Lower lobe of right lung (tissue), 2 donors: Measurements from ENCODE around the gene FAM222B. TPM values are rescaled to one million over a fixed set of nuclear protein-coding genes. Genes with fewer than 3 reads are reported as not detected.
"Not testable (repeated sequence)": the region's sequence is repeated elsewhere in the genome, so short reads cannot be mapped to it uniquely, and the experiment has no call there.

ENCODE experiments used
- ATAC-seq, 2 donors: fragments of 200-7000 bp; cut with Tn5 transposase; one replicate each; pipeline ENCODE4 v1.9.1; 2020 to 2022; ENCODE audit warnings: mild to moderate bottlenecking in 2 of 2, moderate library complexity in 2 of 2
- DNase-seq: peaks from one replicate; pipeline ENCODE4 v3.0.0-alpha.2; 2020
- H3K27ac ChIP-seq: fragments of 200-600 bp; one replicate; pipeline ENCODE4 v1.8.0; 2022
- H3K27me3 ChIP-seq: fragments of 200-600 bp; one replicate; pipeline ENCODE4 v1.8.0; 2022; ENCODE audit warnings: low read depth
- H3K36me3 ChIP-seq: fragments of 200-600 bp; one replicate; pipeline ENCODE4 v1.8.0; 2022; ENCODE audit warnings: mild to moderate bottlenecking
- H3K4me1 ChIP-seq: fragments of 200-600 bp; one replicate; pipeline ENCODE4 v1.8.0; 2022
- H3K4me3 ChIP-seq: fragments of 200-600 bp; one replicate; pipeline ENCODE4 v1.8.0; 2022; ENCODE audit warnings: mild to moderate bottlenecking
- H3K9me3 ChIP-seq: fragments of 200-600 bp; one replicate; pipeline ENCODE4 v1.8.0; 2022
- intact Hi-C: fragments of 100-400 bp; cut with DNase I; formaldehyde crosslinking; loops from one replicate; pipeline ENCODE4 v1.11.0; 2022
- total RNA-seq: library from RNA; stranded (reverse); fragmentation: NEBNext Ultra II Directional; extraction: Animal tissue kit (Norgen Biotek cat#: 25700); gene quantifications from one replicate; pipeline ENCODE4 v1.2.1, GENCODE V29; 2021
- TF ChIP-seq, protein P1 (sequence below): fragments of 200-600 bp; IDR thresholded peaks from one replicate; pipeline ENCODE4 v1.8.0; 2022; ENCODE audit warnings: antibody characterized with exemption, mild to moderate bottlenecking
- donor health status: DM: no; HTN: yes; CAD: no; lungs with severe emphysema.

FAM222B gene
- total RNA-seq, 1 donor from 2014 or later: 21.7 TPM

DNA sequence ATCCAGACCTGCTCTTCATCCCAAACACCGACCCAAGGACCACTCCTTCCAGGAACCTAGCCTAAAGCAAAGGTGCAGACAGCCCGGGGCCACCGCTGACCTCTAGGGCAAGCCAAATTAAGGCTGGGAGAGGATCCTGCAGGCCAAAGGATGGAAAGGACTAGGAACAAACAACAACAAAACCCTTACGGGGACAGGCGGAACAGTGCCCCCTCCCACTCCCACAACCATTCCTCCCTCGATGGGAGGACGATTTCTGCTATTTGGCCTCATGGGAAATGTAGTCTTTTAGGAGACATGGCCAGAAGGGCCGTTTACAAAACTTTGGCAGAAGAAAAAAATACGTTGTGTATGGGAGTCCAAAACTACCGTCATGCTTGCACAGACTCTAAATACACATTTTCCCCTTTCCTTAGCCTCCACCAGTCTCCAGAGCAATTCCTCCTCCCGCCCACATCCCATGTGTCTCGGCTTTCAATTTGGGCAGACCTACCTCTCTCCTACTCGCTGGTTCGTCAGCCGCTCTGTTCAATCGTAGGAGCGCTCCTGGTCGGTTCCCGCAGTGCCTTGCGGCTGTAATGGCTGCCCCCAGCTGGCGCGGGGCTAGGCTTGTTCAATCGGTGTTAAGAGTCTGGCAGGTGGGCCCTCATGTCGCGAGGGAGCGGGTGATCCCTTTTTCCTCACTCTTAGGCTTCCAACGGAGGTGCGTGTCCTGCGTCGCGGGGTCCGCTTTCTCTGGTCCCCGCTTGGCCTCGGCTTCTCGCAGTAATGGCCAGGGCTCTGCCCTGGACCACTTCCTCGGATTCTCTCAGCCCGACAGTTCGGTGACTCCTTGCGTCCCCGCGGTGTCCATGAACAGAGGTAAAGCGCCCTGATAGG lies 12.1 kb upstream of the FAM222B start, which contains the start of gene ERAL1:
ERAL1 (plus strand) TSS at position 560 of the 879 bp plus-strand sequence; CDS start at position 579, 19 bp downstream.
- ATAC-seq: peak; percentile 98 to 100
- peaks cover 36% of the 10 kb centered on the region for H3K36me3 ChIP-seq
- peaks cover 16% of the 10 kb centered on the region for H3K4me1 ChIP-seq
- intact Hi-C loops: no loop called here
- no peaks in the 10 kb centered on the region for H3K9me3 ChIP-seq
- peak within 1 kb of the TSS; percentile 77 for H3K27ac ChIP-seq
- peak; percentile 91 for DNase-seq
- TF ChIP-seq, protein P1, sequence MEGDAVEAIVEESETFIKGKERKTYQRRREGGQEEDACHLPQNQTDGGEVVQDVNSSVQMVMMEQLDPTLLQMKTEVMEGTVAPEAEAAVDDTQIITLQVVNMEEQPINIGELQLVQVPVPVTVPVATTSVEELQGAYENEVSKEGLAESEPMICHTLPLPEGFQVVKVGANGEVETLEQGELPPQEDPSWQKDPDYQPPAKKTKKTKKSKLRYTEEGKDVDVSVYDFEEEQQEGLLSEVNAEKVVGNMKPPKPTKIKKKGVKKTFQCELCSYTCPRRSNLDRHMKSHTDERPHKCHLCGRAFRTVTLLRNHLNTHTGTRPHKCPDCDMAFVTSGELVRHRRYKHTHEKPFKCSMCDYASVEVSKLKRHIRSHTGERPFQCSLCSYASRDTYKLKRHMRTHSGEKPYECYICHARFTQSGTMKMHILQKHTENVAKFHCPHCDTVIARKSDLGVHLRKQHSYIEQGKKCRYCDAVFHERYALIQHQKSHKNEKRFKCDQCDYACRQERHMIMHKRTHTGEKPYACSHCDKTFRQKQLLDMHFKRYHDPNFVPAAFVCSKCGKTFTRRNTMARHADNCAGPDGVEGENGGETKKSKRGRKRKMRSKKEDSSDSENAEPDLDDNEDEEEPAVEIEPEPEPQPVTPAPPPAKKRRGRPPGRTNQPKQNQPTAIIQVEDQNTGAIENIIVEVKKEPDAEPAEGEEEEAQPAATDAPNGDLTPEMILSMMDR: peak; percentile 10
- no peaks in the 10 kb centered on the region for H3K27me3 ChIP-seq
- H3K4me3 ChIP-seq: peak within 1 kb of the TSS; percentile 71

DNA sequence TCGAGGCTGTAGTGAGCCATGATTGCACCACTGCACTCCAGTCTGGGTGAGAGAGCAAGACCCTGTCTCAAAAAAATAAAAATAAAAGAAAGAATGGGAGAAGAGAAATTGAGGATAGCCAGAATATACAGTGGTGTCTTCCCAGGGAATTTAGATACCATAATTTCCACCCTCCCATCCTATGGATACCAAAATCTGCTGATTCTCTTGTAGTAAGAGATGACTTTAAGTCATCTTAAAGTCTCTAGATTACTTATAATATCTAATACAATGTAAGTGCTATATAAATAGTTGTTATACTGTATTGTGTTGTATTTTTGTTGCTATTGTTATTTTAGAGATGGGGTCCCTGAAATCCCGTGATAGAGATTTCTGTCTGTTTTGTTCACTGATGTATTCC lies 10.7 kb upstream of the FAM222B start:
- Histone ChIP-seq H3K27me3 (no peaks in the 10 kb centered on the region), H3K4me3 (no peak overlapping the region), H3K4me1 (peaks cover 16% of the 10 kb centered on the region), H3K9me3 (no peaks in the 10 kb centered on the region), H3K36me3 (peaks cover 22% of the 10 kb centered on the region), H3K27ac (no peak overlapping the region)
- TF ChIP-seq, protein P1: no peak
- ATAC-seq (no peak), DNase-seq (no peak)
- intact Hi-C loops: no loop called here

DNA sequence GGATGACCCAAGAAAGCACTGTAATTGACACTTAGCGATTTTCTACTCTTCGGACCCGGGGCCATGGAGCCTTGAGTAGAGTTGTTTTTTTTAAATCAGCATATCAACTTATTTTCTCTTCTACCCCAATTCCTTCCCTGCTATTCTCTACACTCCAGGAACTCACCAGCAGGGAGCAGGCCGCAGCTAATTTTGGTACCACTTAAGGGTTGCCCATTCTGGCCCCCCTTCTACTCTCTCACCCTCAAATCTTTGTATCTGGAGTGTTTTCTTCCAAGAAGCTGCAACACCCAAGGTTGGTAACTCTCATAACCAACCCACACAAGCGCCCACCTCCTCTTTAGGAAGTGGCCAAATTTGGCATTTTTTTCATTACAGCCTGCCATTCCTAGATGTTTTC lies 6.7 kb upstream of the FAM222B start:
- H3K27ac ChIP-seq: no peak overlapping the region
- no peaks in the 10 kb centered on the region for H3K27me3 ChIP-seq
- no peaks in the 10 kb centered on the region for H3K9me3 ChIP-seq
- DNase-seq: peak; percentile 10
- H3K4me3 ChIP-seq: no peak overlapping the region
- peak; percentile 35 to 41 for ATAC-seq
- intact Hi-C loops: no loop called here
- TF ChIP-seq, protein P1: no peak
- no peaks in the 10 kb centered on the region for H3K36me3 ChIP-seq
- H3K4me1 ChIP-seq: peaks cover 4% of the 10 kb centered on the region

DNA sequence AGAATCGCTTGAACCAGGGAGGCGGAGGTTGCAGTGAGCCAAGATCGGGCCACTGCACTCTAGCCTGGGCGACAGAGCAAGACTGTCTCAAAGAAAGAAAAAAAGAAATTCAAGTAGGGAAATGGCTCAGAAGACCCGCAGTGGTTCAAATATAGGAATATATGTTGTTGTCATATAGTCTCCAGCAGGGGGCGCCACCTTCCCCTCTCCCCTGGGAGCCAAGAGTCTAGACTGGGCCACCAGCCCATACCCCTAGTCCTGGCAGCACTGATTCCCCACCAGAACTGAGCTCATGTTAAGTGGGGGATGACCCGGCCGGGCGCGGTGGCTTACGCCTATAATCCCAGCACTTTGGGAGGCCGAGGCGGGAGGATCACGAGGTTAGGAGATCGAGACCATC lies 6.1 kb upstream of the FAM222B start:
- TF ChIP-seq, protein P1: peak; percentile 49
- H3K9me3 ChIP-seq, H3K4me1 ChIP-seq, H3K4me3 ChIP-seq, intact Hi-C loops, H3K27me3 ChIP-seq, H3K36me3 ChIP-seq, H3K27ac ChIP-seq: not testable (repeated sequence)
- DNase-seq (peak; percentile 77), ATAC-seq (peak; percentile 63 to 79)

DNA sequence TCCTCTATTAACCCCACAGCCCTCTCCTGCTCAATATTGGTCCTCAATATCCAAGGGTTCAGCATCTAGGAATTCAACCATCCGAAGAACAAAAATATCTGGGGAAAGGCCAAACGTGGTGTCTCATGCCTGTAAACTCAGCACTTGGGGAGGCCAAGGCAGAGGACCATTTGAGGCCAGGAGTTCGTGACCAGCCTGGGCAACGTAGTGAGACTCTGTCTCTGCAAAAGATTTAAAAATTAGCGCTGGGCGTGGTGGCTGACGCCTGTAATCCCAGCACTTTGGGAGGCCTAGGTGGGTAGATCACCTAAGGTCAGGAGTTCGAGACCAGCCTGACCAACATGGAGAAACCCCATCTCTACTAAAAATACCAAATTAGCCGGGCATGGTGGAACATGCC lies 4.1 kb upstream of the FAM222B start:
- H3K36me3 ChIP-seq, H3K9me3 ChIP-seq, intact Hi-C loops, H3K27me3 ChIP-seq, ATAC-seq, H3K4me3 ChIP-seq, H3K27ac ChIP-seq, H3K4me1 ChIP-seq: not testable (repeated sequence)
- DNase-seq: peak; percentile 11

DNA sequence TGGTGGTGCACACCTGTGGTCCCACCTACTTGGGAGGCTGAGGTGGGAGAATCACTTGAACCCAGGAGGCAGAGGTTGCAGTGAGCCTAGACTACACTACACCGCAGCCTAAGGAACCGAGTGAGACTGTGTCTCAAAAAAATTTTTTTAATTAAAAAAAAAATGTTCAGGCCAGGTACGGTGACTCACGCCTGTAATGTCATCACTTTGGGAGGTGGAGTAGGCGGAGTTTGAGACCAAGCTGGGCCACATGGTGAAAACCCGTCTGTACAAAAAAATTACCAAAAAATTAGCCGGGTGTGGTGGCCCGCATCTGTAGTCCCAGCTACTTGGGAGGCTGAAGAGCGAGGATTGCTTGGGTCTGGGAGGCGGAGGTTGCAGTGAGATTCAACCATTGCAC lies 3.6 kb upstream of the FAM222B start:
- TF ChIP-seq, protein P1: no peak
- intact Hi-C loops: no loop called here
- no peak overlapping the region for H3K27ac ChIP-seq
- H3K4me1 ChIP-seq: peaks cover 11% of the 10 kb centered on the region
- H3K36me3 ChIP-seq: no peaks in the 10 kb centered on the region
- DNase-seq (peak; percentile 13), ATAC-seq (no peak)
- no peaks in the 10 kb centered on the region for H3K27me3 ChIP-seq
- H3K4me3 ChIP-seq: no peak overlapping the region
- H3K9me3 ChIP-seq: no peaks in the 10 kb centered on the region
